ENCODE measurements around the gene EEFSEC.

DNA sequence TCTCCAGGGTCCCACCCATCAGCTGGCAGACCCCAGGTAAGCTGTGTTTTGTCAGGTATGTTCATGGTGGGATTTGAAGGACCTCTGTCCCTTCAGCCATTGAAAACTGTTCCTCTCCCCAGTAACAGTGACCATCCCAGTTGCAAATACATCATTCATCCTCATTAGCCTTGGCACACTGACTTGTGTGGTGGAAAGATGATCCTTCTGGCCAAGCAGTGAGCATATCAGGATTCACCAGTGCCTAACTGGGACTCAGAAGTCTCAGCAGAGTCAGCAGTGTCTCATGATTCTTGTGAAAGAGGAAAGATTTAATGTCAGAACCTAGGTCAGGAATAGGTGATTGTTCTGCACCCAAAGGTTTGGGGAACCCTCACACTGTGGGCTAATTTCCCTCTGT is 223.2 kb downstream of the EEFSEC start:
- no peak for TF ChIP-seq POLR2A (IDR thresholded peaks at IDR 0.05; ENCODE audit: low read depth, low read length)
- TF ChIP-seq POLR2AphosphoS5 (IDR thresholded peaks at IDR 0.05; ENCODE audit: low read depth, low read length): no peak
- TF ChIP-seq TAF1 (IDR thresholded peaks at IDR 0.05; ENCODE audit: borderline replicate concordance, low read depth, low read length): no peak

Data from GM12892 (cell line).